Activated gamma-delta T cell (primary cell): Measurements from ENCODE around the gene PAMR1.
"Not testable (repeated sequence)": the region's sequence is repeated elsewhere in the genome, so short reads cannot be mapped to it uniquely, and the experiment has no call there.

Experiments used
- DNase-seq: peaks from one replicate; lab custom pipeline; 2025; lab: John Stamatoyannopoulos, UW

PAMR1 gene

GRCh38 chr11:35543481-35543880, 18.1 kb upstream of the PAMR1 start:
- no peak for DNase-seq

GRCh38 chr11:35541621-35542375, 16.4 kb upstream of the PAMR1 start:
- DNase-seq: no peak

GRCh38 chr11:35540526-35540925, 15.1 kb upstream of the PAMR1 start:
- no peak for DNase-seq

- no peak for DNase-seq
These were observed 14.4 kb upstream of the PAMR1 start for GRCh38 chr11:35539781-35540281.

DNA sequence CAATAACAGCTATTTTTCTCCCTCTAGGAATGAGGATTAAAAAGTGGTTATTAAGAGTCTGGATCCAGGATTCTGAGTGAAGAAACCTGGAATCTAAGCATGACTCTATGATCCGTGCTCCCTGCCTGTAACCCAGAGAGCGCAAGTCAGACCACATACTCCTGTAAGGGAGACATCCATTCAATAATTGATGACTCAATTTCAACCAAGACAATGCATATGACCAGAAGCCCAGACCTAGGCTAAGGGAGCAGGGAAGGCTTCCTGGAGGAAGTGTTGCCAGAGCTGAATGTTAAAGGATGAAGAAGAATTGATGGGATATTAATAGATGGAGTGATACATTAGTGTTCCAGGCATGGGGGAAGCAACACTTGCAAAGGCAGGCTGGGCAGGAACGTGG, 13.8 kb upstream of the PAMR1 start:
- DNase-seq: no peak

DNA sequence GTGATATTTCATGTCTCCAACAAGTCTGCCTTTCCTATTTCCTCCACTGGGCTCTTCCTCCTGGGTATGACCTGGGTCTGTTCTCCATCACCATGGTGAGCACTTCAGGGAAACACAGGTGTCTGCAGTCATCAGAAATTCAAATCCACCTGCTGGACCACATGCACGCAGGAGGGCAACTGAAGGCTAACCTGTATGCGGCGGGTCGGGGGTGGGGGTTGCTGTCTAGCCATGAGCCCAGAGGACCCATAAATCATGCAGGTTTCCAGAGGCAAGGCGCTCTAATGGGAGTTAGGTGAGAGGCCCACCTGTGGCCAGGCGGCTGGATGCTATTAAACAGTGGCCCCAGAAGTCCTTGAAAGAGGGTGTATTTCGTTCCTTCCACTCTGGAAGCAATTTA, 11.1 kb upstream of the PAMR1 start:
- DNase-seq: no peak

DNA sequence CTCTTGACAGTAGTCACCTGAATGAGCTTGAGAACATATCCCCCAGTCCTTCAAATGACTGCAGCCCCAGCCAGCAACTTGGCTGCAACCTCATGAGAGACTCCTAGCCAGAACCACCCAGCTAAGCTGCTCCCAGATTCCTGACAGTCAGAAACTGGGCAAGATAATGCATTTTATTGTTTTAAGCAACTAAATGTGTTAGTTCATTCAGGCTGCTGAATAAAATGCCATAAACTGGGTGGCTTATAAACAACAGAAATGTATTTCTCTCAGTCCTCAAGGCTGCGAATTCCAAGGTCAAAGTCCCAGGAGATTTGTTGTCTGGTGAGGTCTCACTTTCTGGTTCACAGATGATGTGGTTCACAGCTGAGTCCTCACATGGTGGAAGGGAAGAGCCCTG, 5.8 kb upstream of the PAMR1 start:
- no peak for DNase-seq

- no peak for DNase-seq
These were observed 4.6 kb upstream of the PAMR1 start for GRCh38 chr11:35529971-35530495.

DNA sequence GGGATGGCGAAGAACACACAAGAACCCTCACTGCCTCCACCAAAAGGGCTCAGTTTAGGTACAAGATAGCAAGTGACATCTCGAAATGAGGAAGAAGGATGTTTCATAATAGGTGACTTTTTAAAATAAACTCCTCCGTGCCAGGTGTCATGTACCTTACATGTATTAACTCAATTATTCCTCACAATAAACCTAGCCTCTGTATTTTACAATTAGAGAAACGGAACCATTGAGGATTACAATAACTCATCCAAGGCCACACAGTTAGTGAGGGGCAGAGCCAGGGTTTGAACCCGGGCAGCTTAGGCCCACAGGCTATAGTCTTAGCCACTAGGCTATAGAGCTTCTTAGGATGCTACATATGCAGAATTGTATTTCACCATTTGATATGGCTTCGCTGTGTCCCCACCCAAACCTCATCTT, 965 bp upstream of the PAMR1 start:
- no peak for DNase-seq

DNA sequence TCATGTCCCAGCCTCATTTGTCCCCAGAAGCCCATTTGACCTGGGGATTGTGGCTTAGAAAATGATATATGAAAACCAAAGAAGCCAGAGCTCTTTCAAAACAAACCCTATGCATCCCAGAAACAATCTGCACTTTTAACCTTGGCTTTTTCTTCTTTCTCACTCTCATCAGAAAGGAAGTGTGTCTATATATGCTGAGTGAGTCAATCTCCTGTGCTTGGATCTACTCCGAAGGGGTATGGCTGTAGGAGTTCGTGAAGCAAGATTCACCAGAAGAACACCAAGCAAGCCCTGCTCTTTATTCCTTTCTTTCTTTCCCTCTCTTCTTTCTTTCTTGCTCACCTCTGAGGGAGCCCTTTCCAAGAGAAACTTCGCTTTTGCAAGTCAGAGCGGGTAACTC, 636 bp downstream of the PAMR1 start:
- DNase-seq: no peak

DNA sequence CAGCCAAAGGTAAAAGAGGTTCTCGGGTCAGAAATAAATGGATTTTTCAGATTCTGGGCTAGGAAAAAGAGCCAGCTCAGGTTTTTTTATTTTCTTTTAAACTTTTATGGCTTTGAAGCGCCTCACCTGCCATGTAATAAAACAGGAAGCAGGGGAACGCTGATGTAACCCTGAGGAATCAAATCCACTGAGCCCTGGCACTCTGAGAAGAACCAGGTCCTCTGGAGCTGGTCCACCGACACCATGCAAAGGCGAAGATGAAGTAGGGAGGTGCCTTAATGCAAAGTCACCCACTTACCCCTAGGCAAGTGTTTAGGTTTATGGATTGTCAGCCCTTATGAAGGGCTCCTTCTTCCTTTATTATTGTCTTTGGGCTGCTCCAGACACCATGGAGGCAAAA, 1.6 kb downstream of the PAMR1 start:
- no peak for DNase-seq

- DNase-seq: no peak
These were observed 2.1 kb downstream of the PAMR1 start for GRCh38 chr11:35523331-35523768.

DNA sequence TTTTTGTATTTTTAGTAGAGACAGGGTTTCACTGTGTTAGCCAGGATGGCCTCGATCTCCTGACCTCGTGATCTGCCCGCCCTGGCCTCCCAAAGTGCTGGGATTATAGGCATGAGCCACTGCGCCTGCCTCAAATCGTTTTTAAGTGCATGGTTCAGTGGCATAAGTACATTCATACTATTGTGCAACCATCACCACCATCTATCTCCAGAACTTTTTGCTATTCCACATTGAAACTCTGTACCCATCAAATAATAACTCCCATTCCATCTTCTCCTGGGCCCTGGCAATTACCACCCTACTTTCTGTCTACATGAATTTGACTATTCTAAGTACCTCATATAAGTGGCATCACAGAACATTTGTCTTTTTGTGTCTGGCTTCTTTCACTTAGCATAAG, 3.3 kb downstream of the PAMR1 start:
- not testable (repeated sequence) for DNase-seq

- no peak for DNase-seq
These were observed 5.0 kb downstream of the PAMR1 start for GRCh38 chr11:35520376-35520775.

DNA sequence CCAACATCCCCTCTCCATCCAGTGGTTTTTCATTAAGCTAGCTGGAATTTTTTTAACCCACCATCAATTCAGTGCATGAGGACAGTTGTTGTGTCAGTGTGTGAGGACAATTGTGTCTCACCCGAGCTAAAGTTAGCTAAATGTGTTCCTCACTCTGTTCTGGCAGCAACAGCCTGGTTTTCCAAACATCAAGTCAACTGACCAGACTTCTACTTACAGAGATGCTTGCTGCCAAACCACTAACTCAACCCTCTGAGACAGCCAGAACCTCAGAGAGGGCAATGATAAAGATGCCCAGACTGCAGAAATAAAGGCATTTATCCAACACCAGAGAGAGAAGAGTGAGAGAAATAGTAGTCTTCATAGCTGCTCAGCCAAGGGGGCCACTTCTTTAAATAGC, 6.7 kb downstream of the PAMR1 start:
- no peak for DNase-seq

DNA sequence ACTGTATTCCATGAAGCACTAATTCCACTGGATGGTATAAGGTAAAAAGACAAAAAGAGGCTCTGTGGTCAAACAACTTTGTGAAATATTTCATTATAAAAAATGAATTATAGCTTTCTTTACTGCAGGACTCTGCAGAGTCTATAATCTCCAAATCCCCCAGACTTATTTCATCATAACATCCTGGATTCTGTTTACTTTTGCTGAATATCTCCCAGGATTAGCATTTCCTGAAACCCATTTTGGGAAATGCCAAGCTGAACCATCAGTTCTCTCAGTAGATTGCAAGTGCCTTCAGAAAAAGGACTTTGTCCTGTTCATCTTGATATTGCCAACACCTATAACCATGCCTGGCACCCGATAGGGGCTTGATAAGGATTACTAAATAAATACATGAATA, 7.9 kb downstream of the PAMR1 start:
- DNase-seq: no peak

GRCh38 chr11:35516403-35516802, 9.0 kb downstream of the PAMR1 start:
- DNase-seq: no peak

- no peak for DNase-seq
These were observed 10.2 kb downstream of the PAMR1 start for GRCh38 chr11:35515224-35515623.

GRCh38 chr11:35514481-35514880, 10.9 kb downstream of the PAMR1 start:
- no peak for DNase-seq

- no peak for DNase-seq
These were observed 13.8 kb downstream of the PAMR1 start for GRCh38 chr11:35511666-35512065.

- DNase-seq: no peak
These were observed 17.7 kb downstream of the PAMR1 start for GRCh38 chr11:35507688-35508087.

DNA sequence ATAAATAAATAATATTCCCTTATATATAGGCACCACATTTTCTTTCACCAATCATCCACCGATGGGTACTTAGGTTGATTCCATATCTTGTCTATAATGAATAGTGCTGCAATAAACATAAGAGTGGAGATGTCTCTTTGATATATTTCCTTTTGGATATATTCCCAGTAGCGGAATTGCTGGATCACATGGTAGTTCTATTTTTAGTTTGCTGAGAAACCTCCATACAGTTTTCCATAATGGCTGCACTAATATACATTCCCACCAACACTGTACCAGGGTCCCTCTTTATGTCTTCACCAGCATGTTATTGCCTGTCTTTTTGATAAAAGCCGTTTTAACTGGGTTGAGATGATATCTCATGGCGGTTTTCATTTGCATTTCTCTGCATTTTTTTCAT, 23.6 kb downstream of the PAMR1 start:
- no peak for DNase-seq

GRCh38 chr11:35500744-35501143, 24.7 kb downstream of the PAMR1 start:
- no peak for DNase-seq

GRCh38 chr11:35496416-35496815, 29.0 kb downstream of the PAMR1 start:
- no peak for DNase-seq
